H1 (cell line): ENCODE measurements around the gene CAMKK1.

ENCODE experiments used
- CTCF ChIP-seq, 3 experiments: IDR thresholded peaks; 1 replicate in 2 of 3; 2 replicates in 1 of 3; pipeline versions ENCODE4 v1.5.1 to v1.6.1; 2011; ENCODE audit warnings: low read length in 3 of 3, mild to moderate bottlenecking in 3 of 3, inconsistent platforms in 2 of 3, low read depth in 1 of 3, moderate library complexity in 1 of 3; ENCODE audit not compliant: insufficient read depth in 1 of 3; ENCODE audit errors: control extremely low read depth in 1 of 3
- EZH2 ChIP-seq: fragments of 200-600 bp; sonication (generic); IDR thresholded peaks from 2 replicates; pipeline ENCODE4 v1.7.1; 2012; ENCODE audit warnings: low read depth, mild to moderate bottlenecking, moderate library complexity, low read length, inconsistent platforms; ENCODE audit not compliant: severe bottlenecking
- GTF2F1 ChIP-seq: IDR thresholded peaks from 2 replicates; pipeline ENCODE4 v1.6.1; 2012; ENCODE audit warnings: low read depth, low read length, improper control_type of control experiment, borderline replicate concordance
- KDM1A ChIP-seq: fragments of 200-600, 300-600 bp; sonication (generic); IDR thresholded peaks from 2 replicates; pipeline ENCODE4 v1.7.1; 2016; ENCODE audit warnings: mild to moderate bottlenecking, low read length, borderline replicate concordance
- MAX ChIP-seq: IDR thresholded peaks from 2 replicates; pipeline ENCODE4 v1.6.1; 2012; ENCODE audit warnings: inconsistent platforms
- POLR2A ChIP-seq, 2 experiments: IDR thresholded peaks; 1 replicate in 1 of 2; 2 replicates in 1 of 2; pipeline ENCODE4 v1.6.1; 2011; ENCODE audit warnings: low read depth in 2 of 2, low read length in 2 of 2, mild to moderate bottlenecking in 2 of 2; ENCODE audit errors: control extremely low read depth in 1 of 2
- RXRA ChIP-seq: IDR thresholded peaks from 2 replicates; pipeline ENCODE4 v1.6.1; 2011; ENCODE audit warnings: low read depth, mild to moderate bottlenecking, low read length, moderate library complexity; ENCODE audit not compliant: insufficient read depth
- SP4 ChIP-seq: IDR thresholded peaks from 2 replicates; pipeline ENCODE4 v1.6.1; 2012; ENCODE audit warnings: low read length, inconsistent platforms
- SRF ChIP-seq: IDR thresholded peaks from 2 replicates; pipeline ENCODE4 v1.6.1; 2011; ENCODE audit warnings: mild to moderate bottlenecking, low read depth, low read length, moderate library complexity
- TAF1 ChIP-seq: IDR thresholded peaks from 2 replicates; pipeline ENCODE4 v1.6.1; 2011; ENCODE audit warnings: mild to moderate bottlenecking, low read depth, low read length

- no peak for TF ChIP-seq SRF
- no peak for TF ChIP-seq POLR2A (IDR thresholded peaks at IDR 0.05; ENCODE audit: control extremely low read depth in 1 of 2, low read depth in 2 of 2, low read length in 2 of 2)
- TF ChIP-seq MAX: no peak
- TF ChIP-seq SP4: no peak
- TF ChIP-seq EZH2: no peak
- no peak for TF ChIP-seq RXRA
- TF ChIP-seq TAF1: no peak
- no peak for TF ChIP-seq KDM1A
- no peak for TF ChIP-seq CTCF (IDR thresholded peaks at IDR 0.05; ENCODE audit: control extremely low read depth in 1 of 3, insufficient read depth in 1 of 3, low read depth in 1 of 3, low read length in 3 of 3)
- TF ChIP-seq GTF2F1: no peak
Measured at GRCh38 chr17:3880983-3881382, 11.9 kb downstream of the CAMKK1 start.
